GM19099 (cell line): ENCODE measurements around the gene SLC7A7.

Source experiments
- POLR2A ChIP-seq: IDR thresholded peaks from 3 replicates; pipeline ENCODE4 v1.6.1; 2011; ENCODE audit warnings: low read depth; ENCODE audit not compliant: insufficient read length; ENCODE audit errors: extremely low read depth

SLC7A7 gene

DNA sequence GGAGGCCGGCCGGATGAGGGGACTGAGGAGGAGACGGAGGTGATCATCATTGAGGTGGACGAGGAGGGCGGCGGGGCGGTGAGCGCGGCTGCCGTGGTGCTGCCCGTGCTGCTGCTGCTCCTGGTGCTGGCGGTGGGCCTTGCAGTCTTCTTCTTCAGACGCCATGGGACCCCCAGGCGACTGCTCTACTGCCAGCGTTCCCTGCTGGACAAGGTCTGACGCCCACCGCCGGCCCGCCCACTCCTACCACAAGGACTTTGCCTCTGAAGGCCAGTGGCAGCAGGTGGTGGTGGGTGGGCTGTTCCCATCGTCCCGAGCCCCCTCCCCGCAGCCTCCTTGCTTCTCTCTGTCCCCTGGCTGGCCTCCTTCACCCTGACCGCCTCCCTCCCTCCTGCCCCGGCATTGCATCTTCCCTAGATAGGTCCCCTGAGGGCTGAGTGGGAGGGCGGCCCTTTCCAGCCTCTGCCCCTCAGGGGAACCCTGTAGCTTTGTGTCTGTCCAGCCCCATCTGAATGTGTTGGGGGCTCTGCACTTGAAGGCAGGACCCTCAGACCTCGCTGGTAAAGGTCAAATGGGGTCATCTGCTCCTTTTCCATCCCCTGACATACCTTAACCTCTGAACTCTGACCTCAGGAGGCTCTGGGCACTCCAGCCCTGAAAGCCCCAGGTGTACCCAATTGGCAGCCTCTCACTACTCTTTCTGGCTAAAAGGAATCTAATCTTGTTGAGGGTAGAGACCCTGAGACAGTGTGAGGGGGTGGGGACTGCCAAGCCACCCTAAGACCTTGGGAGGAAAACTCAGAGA lies 30.8 kb upstream of the SLC7A7 start:
- TF ChIP-seq POLR2A = no peak

DNA sequence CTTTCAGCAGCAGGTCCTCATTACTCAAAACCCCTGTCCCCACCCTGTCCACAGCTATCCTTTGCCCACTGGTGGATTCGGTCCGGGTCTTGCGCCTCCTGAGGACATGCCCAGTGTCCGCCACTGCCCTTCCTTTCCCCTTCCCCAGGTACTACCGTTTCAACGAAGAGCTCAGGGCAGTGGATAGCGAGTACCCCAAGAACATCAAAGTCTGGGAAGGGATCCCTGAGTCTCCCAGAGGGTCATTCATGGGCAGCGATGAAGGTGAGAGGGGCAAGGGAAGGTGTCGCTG lies 29.8 kb upstream of the SLC7A7 start:
- TF ChIP-seq POLR2A = no peak

DNA sequence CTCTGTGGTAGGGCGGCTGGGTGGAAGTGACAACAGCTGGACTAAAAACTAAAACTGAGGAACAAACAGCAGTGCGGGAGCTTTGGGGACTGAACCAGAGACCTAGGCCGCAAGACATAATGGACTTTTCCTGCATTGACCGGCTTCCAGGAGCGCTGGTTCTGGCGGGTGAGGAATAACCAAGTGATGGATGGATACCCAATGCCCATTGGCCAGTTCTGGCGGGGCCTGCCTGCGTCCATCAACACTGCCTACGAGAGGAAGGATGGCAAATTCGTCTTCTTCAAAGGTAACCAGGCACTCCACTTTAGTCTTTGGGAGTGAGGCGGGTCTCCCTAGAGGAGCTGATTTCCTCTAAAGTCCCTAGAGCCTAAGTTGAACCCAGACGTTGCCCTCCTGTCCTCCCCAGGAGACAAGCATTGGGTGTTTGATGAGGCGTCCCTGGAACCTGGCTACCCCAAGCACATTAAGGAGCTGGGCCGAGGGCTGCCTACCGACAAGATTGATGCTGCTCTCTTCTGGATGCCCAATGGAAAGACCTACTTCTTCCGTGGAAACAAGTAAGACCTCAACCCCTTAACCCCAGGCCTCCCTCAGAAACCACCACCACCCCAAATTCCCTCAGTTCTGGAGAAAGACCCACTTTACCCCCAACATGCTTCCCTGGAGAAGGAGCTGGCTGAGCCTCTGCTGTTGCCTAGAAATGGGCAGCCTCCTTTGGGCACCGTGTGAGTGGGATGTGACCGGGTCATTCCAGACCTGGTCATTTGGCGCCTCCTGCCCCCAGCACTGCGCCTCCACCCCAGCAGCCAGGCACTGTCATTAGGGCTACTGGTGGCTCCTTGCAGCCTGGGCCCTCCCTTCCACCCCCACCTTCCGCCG lies 29.2 kb upstream of the SLC7A7 start:
- no peak for TF ChIP-seq POLR2A

DNA sequence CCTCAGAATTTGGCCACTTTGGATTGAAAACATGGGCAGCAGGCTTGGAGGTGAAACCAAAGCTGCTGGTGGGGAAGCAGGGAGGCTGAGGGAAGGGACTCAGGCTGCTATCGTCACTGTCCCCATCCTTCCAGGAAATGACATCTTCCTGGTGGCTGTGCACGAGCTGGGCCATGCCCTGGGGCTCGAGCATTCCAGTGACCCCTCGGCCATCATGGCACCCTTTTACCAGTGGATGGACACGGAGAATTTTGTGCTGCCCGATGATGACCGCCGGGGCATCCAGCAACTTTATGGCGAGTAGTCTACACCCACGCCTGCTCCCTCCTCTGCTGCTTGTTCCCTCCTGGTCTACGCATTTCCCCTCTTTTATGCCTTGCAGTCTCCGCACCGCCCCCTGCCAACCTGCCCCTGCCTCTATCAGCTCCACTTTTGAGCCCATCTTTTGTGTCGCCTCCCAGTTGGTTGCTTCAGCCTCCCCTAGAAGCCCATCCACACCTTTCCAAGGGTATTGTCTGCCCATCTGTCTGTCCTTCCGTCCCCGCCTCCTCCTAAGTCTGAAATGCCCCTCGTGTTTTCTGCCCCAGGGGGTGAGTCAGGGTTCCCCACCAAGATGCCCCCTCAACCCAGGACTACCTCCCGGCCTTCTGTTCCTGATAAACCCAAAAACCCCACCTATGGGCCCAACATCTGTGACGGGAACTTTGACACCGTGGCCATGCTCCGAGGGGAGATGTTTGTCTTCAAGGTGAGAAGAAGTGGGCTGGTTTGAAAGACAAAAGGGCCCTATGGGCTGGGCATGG lies 28.1 kb upstream of the SLC7A7 start:
- no peak for TF ChIP-seq POLR2A

DNA sequence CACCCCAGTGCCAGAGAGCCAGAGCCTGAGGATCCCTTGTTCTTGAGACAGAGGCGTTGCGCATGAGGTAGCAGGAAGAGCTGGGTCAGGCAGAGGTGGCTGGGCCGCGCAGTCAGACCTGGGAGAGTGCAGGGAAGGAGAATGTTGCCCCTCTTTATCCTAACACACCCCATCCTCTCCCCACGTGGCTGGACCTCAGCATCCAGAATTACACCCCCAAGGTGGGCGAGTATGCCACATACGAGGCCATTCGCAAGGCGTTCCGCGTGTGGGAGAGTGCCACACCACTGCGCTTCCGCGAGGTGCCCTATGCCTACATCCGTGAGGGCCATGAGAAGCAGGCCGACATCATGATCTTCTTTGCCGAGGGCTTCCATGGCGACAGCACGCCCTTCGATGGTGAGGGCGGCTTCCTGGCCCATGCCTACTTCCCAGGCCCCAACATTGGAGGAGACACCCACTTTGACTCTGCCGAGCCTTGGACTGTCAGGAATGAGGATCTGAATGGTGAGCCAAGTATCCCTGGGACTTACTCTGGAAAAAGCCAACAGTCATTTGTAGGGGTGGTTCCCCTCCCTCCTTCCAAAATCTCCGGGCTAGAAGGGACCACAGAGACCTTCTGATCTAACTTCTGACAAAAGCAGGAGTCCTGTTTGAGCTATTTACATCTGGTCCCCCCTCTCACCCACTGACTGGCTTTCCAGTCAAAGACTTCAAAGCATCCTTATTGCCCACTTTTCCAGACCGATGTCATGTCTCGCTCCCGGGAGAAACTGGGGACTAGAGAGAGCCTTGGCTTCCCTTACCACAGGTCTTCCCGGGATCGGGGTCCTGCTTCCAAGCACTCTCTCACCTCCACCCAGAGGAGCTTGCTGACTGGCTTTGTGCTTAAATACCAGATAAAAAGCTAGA lies 27.2 kb upstream of the SLC7A7 start:
- TF ChIP-seq POLR2A = no peak

DNA sequence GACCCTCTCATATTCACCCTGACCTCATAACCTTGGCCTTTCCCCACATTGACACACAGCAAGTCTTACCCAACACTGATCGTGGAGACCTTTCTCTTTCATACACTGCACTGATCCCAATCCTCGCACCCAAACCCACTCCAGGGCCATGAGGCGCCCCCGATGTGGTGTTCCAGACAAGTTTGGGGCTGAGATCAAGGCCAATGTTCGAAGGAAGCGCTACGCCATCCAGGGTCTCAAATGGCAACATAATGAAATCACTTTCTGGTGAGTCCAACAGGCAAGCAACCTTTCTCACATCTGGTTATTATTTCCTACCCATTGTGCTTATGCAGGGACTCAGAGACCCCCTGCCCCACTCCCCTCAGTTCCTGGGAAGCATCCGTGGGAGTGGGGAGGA lies 26.5 kb upstream of the SLC7A7 start:
- TF ChIP-seq POLR2A = no peak

DNA sequence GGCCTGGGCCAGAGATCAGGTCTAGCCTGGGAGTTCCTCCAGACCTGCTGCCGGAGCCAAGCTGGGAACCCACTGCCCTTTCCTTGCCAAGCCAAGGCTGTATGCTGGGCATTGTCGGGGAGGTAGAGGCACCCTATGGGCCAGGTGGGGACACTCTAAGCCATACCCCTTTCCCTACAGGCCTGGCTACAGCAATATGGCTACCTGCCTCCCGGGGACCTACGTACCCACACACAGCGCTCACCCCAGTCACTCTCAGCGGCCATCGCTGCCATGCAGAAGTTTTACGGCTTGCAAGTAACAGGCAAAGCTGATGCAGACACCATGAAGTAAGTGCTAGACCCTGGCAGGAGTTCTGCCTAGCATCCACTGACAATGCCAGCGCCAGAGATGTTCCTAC lies 26.1 kb upstream of the SLC7A7 start:
- TF ChIP-seq POLR2A = no peak

DNA sequence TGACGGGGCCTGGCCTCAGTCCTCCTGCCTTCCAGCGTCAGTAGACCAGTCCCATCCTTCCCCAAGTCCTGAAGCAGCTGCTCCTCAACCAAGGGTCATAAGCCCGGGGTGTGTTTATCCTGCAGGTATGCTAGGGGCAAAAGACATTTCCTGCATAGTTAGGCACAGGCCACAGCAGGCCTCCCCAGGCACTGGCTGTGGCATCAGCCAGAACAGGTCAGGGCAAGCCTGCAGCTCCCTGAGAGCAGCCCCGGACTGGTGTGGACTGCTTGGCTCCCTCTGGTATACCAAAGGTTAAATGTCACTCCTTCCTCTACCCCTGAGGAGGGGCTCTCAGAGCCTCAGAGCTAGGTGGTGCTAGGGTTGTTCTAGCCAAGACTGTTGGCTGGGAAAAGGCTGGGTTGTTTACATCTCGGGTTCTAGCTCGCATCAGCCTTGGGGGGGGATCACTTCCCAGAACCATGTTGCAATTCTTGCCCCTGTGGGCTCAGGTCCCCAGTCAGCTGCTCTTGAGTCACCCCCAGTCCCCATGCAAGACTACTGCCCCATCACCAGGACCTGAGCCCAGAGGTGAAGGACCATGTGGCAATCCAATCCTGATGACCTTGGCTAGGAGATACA lies 24.0 kb upstream of the SLC7A7 start:
- no peak for TF ChIP-seq POLR2A

DNA sequence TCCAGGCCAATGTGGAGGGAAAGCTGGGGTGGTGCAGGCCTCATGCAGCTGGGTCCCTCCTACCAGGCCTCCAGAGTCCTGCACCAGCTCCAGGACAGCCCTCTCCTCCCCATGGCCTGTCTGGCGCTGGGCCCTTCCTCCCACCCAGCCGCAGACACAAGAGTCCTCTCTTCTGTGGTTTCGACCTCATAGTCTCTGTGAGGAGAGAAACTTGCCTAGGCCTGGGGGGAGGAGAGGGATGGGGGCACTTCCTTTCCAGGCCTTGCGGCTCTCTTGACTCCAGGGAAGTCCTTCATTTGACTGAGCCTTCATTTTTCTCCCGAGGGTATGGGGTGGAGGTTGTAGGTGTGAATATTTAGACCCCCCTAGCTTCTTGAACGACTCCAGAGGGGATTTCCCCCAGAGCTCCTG lies 23.4 kb upstream of the SLC7A7 start:
- no peak for TF ChIP-seq POLR2A

DNA sequence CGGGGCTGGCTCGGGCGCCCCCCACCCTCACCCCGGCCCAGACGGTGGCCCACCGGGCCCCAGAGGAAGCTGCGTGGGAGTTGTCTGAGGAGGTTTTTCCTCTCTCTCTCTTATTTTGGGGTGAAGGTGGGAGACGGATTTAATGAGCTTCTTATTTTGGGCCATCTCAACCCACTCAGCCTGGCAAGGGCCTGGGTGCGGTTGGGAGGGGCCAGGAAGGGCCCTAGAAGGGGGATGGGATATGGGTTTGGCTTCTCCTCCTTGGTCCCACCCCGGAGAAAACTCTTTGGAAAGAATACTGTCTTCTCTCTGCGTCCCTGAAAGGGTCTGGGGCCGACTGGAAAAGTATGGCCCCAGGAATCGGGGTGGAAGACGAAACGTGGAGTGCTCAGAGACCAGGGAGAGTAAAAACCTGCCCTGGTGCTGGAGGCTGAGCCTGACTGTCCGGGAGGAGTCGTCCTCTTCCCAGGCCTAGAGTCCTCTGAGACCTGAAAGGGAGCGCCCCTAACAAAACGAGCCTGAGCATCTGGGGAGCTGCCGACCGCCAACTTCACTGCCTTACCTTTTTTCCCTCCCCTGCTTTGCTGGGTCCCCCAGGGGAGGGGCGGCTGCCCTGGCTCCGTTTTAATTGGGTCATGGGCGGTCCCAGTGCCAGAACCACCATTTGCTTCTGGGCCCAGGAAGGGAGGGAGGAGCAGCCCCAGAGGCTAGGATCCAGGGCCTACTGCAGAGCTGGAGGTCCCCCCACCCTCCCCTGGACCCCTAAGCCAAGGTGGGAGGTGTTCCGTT lies 22.7 kb upstream of the SLC7A7 start:
- no peak for TF ChIP-seq POLR2A

DNA sequence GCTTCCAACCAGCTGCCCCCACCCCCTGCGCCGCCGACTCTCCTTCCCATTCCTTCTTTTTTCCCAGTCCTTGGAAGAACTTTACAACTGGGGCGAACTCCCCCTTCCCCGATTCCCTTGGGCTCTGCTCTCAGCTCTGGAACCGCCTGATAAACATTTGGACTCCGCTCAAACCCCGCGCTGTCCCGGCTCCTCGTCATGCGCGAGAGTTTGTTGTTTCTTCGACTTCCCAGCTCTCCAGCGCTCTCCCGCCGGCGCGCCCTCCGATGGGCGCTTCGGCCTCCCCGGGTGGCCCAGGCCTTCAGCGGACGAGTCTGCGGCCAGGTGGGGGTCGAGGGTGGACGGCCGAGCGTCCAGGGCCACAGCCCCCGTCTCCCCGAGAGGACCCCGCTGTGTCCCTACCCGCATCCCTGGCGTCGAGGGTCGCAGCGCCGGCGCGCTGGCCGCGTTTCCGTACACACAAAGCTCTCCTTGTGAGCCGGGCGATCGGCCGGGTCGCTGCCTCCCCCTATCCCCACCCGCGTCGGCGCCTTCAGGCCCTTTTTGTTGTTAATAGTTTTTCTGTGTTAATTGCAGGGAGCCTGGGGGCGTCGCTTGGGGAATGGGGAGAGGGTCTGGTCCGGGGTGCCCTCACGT lies 22.0 kb upstream of the SLC7A7 start:
- no peak for TF ChIP-seq POLR2A

DNA sequence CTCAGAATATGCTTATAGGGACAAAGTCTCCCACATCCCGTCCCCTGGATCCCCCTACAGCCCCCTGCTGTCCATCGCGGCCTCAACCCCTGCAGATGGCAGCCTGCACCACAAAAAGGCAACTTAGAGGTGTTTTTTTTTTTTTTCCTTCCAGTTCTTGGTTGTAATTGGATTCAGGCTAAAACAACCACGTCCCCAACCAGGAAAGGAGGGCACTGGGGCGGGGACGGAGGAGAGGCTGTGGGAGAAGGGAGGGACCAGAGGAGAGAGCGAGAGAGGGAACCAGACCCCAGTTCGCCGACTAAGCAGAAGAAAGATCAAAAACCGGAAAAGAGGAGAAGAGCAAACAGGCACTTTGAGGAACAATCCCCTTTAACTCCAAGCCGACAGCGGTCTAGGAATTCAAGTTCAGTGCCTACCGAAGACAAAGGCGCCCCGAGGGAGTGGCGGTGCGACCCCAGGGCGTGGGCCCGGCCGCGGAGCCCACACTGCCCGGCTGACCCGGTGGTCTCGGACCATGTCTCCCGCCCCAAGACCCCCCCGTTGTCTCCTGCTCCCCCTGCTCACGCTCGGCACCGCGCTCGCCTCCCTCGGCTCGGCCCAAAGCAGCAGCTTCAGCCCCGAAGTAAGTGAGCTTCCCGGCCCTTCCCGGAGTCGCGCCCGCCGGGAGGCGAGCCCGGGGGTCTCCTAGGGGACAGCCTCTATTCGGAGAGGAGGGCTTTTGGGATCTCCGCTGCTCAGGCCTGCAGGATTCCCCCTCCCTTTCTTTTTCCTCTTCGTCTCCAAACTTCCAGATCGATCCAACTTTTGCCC lies 21.3 kb upstream of the SLC7A7 start, which contains the start of gene MMP14:
Gene MMP14 (plus strand): TSS at position 285 of the 813 bp plus-strand sequence. CDS start 233 bp downstream, at position 518.
- no peak for TF ChIP-seq POLR2A
